GM12892 (cell line): ENCODE results near the gene ABCB11.

Source experiments
- POLR2A ChIP-seq: IDR thresholded peaks from 2 replicates; pipeline ENCODE4 v1.6.1; 2011; ENCODE audit warnings: low read depth, low read length, control low read depth
- POLR2AphosphoS5 ChIP-seq: IDR thresholded peaks from 2 replicates; pipeline ENCODE4 v1.6.1; 2011; ENCODE audit warnings: low read depth, low read length, control low read depth
- TAF1 ChIP-seq: IDR thresholded peaks from 2 replicates; pipeline ENCODE4 v1.6.1; 2011; ENCODE audit warnings: low read depth, mild to moderate bottlenecking, control low read depth, low read length, borderline replicate concordance

DNA sequence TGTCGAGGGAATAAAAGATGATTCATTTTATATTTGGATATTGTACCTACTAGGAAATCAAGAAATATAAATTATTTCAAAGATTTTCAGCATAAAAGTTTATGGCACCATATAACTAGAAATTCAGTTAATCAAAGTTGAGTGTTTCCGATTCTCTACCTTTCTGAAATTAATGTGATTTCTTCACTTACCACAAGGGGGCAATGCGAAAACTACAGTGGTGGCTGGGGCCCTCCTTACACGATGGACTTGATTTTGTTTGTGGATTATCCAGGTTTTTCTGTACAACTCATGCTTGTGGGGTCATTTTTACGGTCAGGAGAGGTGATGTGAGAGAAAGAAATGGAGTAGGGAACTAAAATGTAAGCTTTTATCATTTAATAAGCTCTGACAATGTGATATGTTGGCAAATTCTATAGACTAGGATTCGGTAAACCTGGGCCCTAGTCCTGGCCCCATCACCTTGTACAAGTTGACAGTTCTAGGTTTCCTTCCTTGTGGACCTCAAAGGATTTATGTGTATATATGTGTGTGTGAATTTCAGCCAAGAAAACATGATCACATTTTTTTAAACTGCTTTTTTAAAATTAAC lies 82.4 kb downstream of the ABCB11 start:
- no peak for TF ChIP-seq POLR2AphosphoS5
- TF ChIP-seq POLR2A, result no peak
- TF ChIP-seq TAF1, result no peak
